H9 (cell line): ENCODE data around the gene TEX38. TPM values are rescaled to one million over a fixed set of nuclear protein-coding genes. Genes with fewer than 3 reads are reported as not detected.

Experiments used
- DNase-seq: peaks from one replicate; pipeline ENCODE4 v3.0.0-alpha.2; 2017
- H2AFZ ChIP-seq: one replicate; pipeline ENCODE4 v1.6.1; 2013; ENCODE audit warnings: mild to moderate bottlenecking, low read length, control low read depth, moderate library complexity
- H2AK5ac ChIP-seq: 2 replicates; pipeline ENCODE4 v1.6.1; 2013; ENCODE audit warnings: low read length, control low read depth, mixed read lengths; ENCODE audit not compliant: insufficient read length
- H2BK120ac ChIP-seq: one replicate; pipeline ENCODE4 v1.6.1; 2013; ENCODE audit warnings: low read depth, mild to moderate bottlenecking, low read length, control low read depth, inconsistent platforms; ENCODE audit not compliant: poor library complexity, severe bottlenecking
- H2BK12ac ChIP-seq: 2 replicates; pipeline ENCODE4 v1.6.1; 2013; ENCODE audit warnings: low read length, control low read depth, mixed read lengths, low read depth; ENCODE audit not compliant: insufficient read length
- H2BK15ac ChIP-seq: 2 replicates; pipeline ENCODE4 v1.6.1; 2013; ENCODE audit warnings: low read depth, low read length, control low read depth
- H2BK20ac ChIP-seq: one replicate; pipeline ENCODE4 v1.6.1; 2013; ENCODE audit warnings: low read depth, mild to moderate bottlenecking, low read length, control low read depth, inconsistent platforms; ENCODE audit not compliant: poor library complexity, severe bottlenecking
- H2BK5ac ChIP-seq: 2 replicates; pipeline ENCODE4 v1.6.1; 2013; ENCODE audit warnings: low read length, control low read depth, mixed read lengths; ENCODE audit not compliant: insufficient read length
- H3K14ac ChIP-seq: 2 replicates; pipeline ENCODE4 v1.6.1; 2013; ENCODE audit warnings: low read length, control low read depth; ENCODE audit not compliant: insufficient read depth
- H3K18ac ChIP-seq: 2 replicates; pipeline ENCODE4 v1.6.1; 2013; ENCODE audit warnings: low read depth, mild to moderate bottlenecking, mixed read lengths, low read length, control low read depth; ENCODE audit not compliant: insufficient read length
- H3K23ac ChIP-seq: 2 replicates; pipeline ENCODE4 v1.6.1; 2013; ENCODE audit warnings: low read length, control low read depth, mixed read lengths, low read depth; ENCODE audit not compliant: insufficient read length
- H3K23me2 ChIP-seq: 2 replicates; pipeline ENCODE4 v1.6.1; 2013; ENCODE audit warnings: low read depth, mild to moderate bottlenecking, mixed read lengths, low read length, control low read depth; ENCODE audit not compliant: insufficient read length, poor library complexity, severe bottlenecking
- H3K27ac ChIP-seq: 2 replicates; pipeline ENCODE4 v1.5.1; 2013; ENCODE audit warnings: low read length, control low read depth, mixed read lengths, low read depth; ENCODE audit not compliant: insufficient read length
- H3K27me3 ChIP-seq: 2 replicates; pipeline ENCODE4 v1.6.1; 2013; ENCODE audit warnings: low read length, control low read depth, inconsistent platforms; ENCODE audit not compliant: insufficient read depth
- H3K4ac ChIP-seq: 2 replicates; pipeline ENCODE4 v1.6.1; 2013; ENCODE audit warnings: low read depth, mild to moderate bottlenecking, control low read depth, inconsistent platforms, low read length, moderate library complexity
- H3K4me1 ChIP-seq: 2 replicates; pipeline ENCODE4 v1.6.1; 2013; ENCODE audit warnings: low read length, control low read depth, inconsistent platforms; ENCODE audit not compliant: insufficient read depth
- H3K4me2 ChIP-seq: 2 replicates; pipeline ENCODE4 v1.6.1; 2013; ENCODE audit warnings: low read length, control low read depth, mixed read lengths; ENCODE audit not compliant: insufficient read length, insufficient read depth
- H3K56ac ChIP-seq: 2 replicates; pipeline ENCODE4 v1.6.1; 2013; ENCODE audit warnings: low read depth, mild to moderate bottlenecking, mixed read lengths, low read length, control low read depth; ENCODE audit not compliant: insufficient read length
- H3K79me1 ChIP-seq: 2 replicates; pipeline ENCODE4 v1.6.1; 2013; ENCODE audit warnings: low read depth, mild to moderate bottlenecking, moderate library complexity, low read length, control low read depth, inconsistent platforms; ENCODE audit not compliant: insufficient read depth, poor library complexity, severe bottlenecking
- H3K79me2 ChIP-seq: 2 replicates; pipeline ENCODE4 v1.6.1; 2013; ENCODE audit warnings: low read length, control low read depth, inconsistent platforms; ENCODE audit not compliant: insufficient read depth
- H3K9ac ChIP-seq: 2 replicates; pipeline ENCODE4 v1.6.1; 2013; ENCODE audit warnings: low read length, control low read depth, mixed read lengths; ENCODE audit not compliant: insufficient read length; ENCODE audit errors: extremely low read depth
- H3K9me3 ChIP-seq: one replicate; pipeline ENCODE4 v1.6.1; 2013; ENCODE audit warnings: low read depth, low read length, inconsistent platforms; ENCODE audit not compliant: control insufficient read depth
- H3T11ph ChIP-seq: one replicate; pipeline ENCODE4 v1.6.1; 2013; ENCODE audit warnings: mild to moderate bottlenecking, low read length, control low read depth, inconsistent platforms
- H4K20me1 ChIP-seq: one replicate; pipeline ENCODE4 v1.6.1; 2013; ENCODE audit not compliant: control insufficient read depth, insufficient read length, insufficient read depth
- H4K5ac ChIP-seq: 2 replicates; pipeline ENCODE4 v1.6.1; 2013; ENCODE audit warnings: low read depth, mild to moderate bottlenecking, mixed read lengths, low read length, control low read depth; ENCODE audit not compliant: insufficient read length
- H4K8ac ChIP-seq: replicated peaks from 2 replicates; pipeline ENCODE4 v1.6.1; 2013; ENCODE audit warnings: low read length, control low read depth, mixed read lengths, low read depth; ENCODE audit not compliant: insufficient read length
- H4K91ac ChIP-seq: 2 replicates; pipeline ENCODE4 v1.6.1; 2013; ENCODE audit warnings: low read depth, mild to moderate bottlenecking, moderate library complexity, mixed read lengths, low read length, control low read depth; ENCODE audit not compliant: insufficient read length
- H3K27ac Mint-ChIP-seq, 3 experiments: 2 replicates in 2 of 3; 3 replicates in 1 of 3; pipeline ENCODE4 v1.8.0; 2020 to 2021; ENCODE audit warnings: mixed read lengths in 3 of 3, mild to moderate bottlenecking in 1 of 3, moderate library complexity in 1 of 3
- H3K27me3 Mint-ChIP-seq: 2 replicates; pipeline ENCODE4 v1.8.0; 2021; ENCODE audit warnings: low read depth, mild to moderate bottlenecking, moderate library complexity, mixed read lengths
- H3K36me3 Mint-ChIP-seq, 3 experiments: 2 replicates in 2 of 3; 3 replicates in 1 of 3; pipeline ENCODE4 v1.8.0; 2020 to 2021; ENCODE audit warnings: low read depth in 3 of 3, mixed read lengths in 3 of 3; ENCODE audit not compliant: insufficient read depth in 1 of 3
- H3K4me1 Mint-ChIP-seq, 2 experiments: 2 replicates each; pipeline ENCODE4 v1.8.0; 2020; ENCODE audit warnings: mixed read lengths in 2 of 2
- H3K4me3 Mint-ChIP-seq, 2 experiments: 2 replicates in 1 of 2; 3 replicates in 1 of 2; pipeline ENCODE4 v1.8.0; 2020 to 2021; ENCODE audit warnings: mild to moderate bottlenecking in 2 of 2, mixed read lengths in 2 of 2, moderate library complexity in 1 of 2
- H3K9me3 Mint-ChIP-seq, 2 experiments: 2 replicates in 1 of 2; 3 replicates in 1 of 2; pipeline ENCODE4 v1.8.0; 2020; ENCODE audit warnings: mild to moderate bottlenecking in 2 of 2, mixed read lengths in 2 of 2, moderate library complexity in 1 of 2
- WGBS: extraction: QIAGEN DNeasy Blood & Tissue Kit; methylation state at CpG from one replicate; pipeline ENCODE4 v1.1.7; 2013; ENCODE audit warnings: missing lambda C conversion rate, low lambda C conversion rate, mixed read lengths; ENCODE audit not compliant: insufficient read length; ENCODE audit errors: extremely low coverage; 5-methylcytosine and 5-hydroxymethylcytosine counted together
- total RNA-seq: library from RNA; stranded (reverse); gene quantifications from 2 replicates; pipeline ENCODE4 v1.2.1, GENCODE V29; 2021
- TF ChIP-seq, protein P1 (sequence below): fragments of 200-600 bp; sonication (generic); conservative IDR thresholded peaks from 3 replicates; pipeline ENCODE4 v1.8.0; 2021; ENCODE audit warnings: antibody characterized with exemption, mild to moderate bottlenecking

TEX38 gene
- total RNA-seq, 1 experiment from 2014 or later: not detected

DNA sequence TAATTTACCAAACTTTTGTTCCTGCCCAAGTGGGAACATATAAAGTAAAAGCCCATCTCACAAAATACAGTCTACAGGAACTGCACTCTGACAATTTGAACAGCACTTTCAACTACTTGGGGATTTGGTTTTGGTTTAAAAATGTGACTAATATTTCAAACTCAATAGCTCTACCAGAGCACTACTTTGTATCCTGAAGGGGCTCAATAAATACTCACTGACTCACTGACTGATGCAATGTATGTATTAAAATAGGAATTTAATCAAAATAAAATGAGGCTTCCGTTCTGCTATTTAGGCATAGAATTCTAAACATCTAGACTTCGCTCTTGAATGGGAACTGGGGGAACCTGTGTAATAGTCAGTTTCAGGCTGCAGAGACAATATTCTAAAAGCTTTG lies 25.4 kb downstream of the TEX38 start:
- peaks cover 7 to 22% (median 17%) of the 10 kb centered on the region in 3 experiments; a peak in 6 of 7 replicates for H3K36me3 Mint-ChIP-seq
- no peaks in the 10 kb centered on the region for H3K4me1 Mint-ChIP-seq
- Histone ChIP-seq H2BK5ac (no peak overlapping the region), H4K91ac (no peak overlapping the region), H3K79me2 (peaks cover 2% of the 10 kb centered on the region; the same call in 1 of the 2 replicates), H3K27ac (no peak overlapping the region), H3K79me1 (no peaks in the 10 kb centered on the region), H2AK5ac (no peak overlapping the region), H4K8ac (no peak overlapping the region), H4K5ac (no peak overlapping the region), H3K4me1 (no peaks in the 10 kb centered on the region), H2AFZ (no peak overlapping the region), H3K4me2 (no peak overlapping the region), H2BK120ac (no peak overlapping the region), H3K14ac (no peak overlapping the region), H3K18ac (no peak overlapping the region), H2BK12ac (no peak overlapping the region), H2BK20ac (no peak overlapping the region), H3K56ac (no peak overlapping the region), H3K4ac (no peak overlapping the region), H4K20me1 (no peaks in the 10 kb centered on the region), H3K27me3 (no peaks in the 10 kb centered on the region), H3K23ac (no peak overlapping the region), H3T11ph (no peak overlapping the region), H3K23me2 (no peaks in the 10 kb centered on the region), H3K9me3 (no peaks in the 10 kb centered on the region), H2BK15ac (no peak overlapping the region), H3K9ac (no peak overlapping the region)
- no CpG with 5 or more reads among the region's 2 CpGs for WGBS
- no peaks in the 10 kb centered on the region for H3K27me3 Mint-ChIP-seq
- no peak for DNase-seq
- no peaks in the 10 kb centered on the region for H3K9me3 Mint-ChIP-seq
- H3K4me3 Mint-ChIP-seq: no peak overlapping the region
- no peak overlapping the region; a peak in 1 of 7 replicates for H3K27ac Mint-ChIP-seq
- TF ChIP-seq, protein P1, sequence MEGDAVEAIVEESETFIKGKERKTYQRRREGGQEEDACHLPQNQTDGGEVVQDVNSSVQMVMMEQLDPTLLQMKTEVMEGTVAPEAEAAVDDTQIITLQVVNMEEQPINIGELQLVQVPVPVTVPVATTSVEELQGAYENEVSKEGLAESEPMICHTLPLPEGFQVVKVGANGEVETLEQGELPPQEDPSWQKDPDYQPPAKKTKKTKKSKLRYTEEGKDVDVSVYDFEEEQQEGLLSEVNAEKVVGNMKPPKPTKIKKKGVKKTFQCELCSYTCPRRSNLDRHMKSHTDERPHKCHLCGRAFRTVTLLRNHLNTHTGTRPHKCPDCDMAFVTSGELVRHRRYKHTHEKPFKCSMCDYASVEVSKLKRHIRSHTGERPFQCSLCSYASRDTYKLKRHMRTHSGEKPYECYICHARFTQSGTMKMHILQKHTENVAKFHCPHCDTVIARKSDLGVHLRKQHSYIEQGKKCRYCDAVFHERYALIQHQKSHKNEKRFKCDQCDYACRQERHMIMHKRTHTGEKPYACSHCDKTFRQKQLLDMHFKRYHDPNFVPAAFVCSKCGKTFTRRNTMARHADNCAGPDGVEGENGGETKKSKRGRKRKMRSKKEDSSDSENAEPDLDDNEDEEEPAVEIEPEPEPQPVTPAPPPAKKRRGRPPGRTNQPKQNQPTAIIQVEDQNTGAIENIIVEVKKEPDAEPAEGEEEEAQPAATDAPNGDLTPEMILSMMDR: no peak
